ENCODE measurements around the gene PIAS4.
"Not testable (repeated sequence)": the region's sequence is repeated elsewhere in the genome, so short reads cannot be mapped to it uniquely, and the experiment has no call there.

- not testable (repeated sequence) for TF ChIP-seq EZH2 (IDR thresholded peaks at IDR 0.05; ENCODE audit: insufficient read depth, low read length); CTCF (IDR thresholded peaks at IDR 0.05; ENCODE audit: insufficient read depth, low read depth, low read length)
Measured at GRCh38 chr19:3998667-3999412, 8.7 kb upstream of the PIAS4 start.

All from astrocyte (in vitro differentiated cells and primary cell).